ENCODE results near the gene RFFL. TPM values are rescaled to one million over a fixed set of nuclear protein-coding genes. Genes with fewer than 3 reads are reported as not detected.

Gene RFFL
- total RNA-seq, 6 donors from 2014 or later: 17.6 to 30.8 (median 25.3) TPM

DNA sequence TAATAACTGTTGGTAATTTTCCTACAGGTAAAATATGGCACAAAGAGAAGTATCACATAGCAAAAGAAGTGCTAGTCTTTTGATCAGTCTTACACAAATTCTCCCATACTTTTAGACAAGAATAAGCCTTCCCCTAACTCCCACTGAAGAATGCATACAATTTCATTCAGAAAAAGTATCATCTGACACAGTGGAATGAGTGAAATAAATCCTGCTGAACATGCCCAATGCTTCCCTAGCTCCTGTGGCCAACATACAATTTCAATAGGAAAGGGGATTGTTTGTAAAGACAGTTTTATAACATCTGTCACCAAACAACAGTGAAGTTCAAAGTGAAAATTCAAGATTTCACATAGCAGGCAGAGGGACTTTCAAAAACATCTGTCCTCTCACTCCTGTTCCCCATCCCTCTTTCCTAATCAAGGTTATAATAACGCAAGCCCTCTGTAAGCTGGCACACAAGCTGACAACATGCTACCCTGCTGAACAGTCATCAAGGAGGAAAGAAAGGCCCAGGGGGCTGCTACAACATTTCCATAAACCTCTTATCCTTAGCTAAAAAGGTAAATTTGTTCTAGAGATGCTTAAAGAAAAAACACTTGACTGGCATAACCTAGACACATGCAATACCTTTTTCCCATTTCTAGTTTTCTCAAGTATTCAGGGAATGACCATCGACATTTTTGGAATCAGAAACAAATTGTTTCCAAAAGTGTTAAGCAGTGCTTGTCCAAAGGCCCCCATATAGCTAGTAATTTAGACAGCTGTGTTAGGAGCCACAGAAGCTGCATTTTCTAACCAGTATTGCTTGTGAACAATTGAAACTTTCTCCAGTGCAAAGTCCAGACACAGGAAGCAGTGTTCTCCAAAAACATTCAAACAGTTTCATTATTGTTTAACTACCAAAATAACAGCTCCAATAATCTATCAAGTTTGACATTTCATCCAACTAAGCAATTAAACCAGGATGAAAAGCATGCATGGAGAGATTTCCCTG, 11.5 kb upstream of the RFFL start:
- DNase-seq: no peak
- TF ChIP-seq, protein P1, sequence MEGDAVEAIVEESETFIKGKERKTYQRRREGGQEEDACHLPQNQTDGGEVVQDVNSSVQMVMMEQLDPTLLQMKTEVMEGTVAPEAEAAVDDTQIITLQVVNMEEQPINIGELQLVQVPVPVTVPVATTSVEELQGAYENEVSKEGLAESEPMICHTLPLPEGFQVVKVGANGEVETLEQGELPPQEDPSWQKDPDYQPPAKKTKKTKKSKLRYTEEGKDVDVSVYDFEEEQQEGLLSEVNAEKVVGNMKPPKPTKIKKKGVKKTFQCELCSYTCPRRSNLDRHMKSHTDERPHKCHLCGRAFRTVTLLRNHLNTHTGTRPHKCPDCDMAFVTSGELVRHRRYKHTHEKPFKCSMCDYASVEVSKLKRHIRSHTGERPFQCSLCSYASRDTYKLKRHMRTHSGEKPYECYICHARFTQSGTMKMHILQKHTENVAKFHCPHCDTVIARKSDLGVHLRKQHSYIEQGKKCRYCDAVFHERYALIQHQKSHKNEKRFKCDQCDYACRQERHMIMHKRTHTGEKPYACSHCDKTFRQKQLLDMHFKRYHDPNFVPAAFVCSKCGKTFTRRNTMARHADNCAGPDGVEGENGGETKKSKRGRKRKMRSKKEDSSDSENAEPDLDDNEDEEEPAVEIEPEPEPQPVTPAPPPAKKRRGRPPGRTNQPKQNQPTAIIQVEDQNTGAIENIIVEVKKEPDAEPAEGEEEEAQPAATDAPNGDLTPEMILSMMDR (IDR thresholded peaks at IDR 0.05): no peak
- Histone ChIP-seq H3K27me3 (no peaks in the 10 kb centered on the region), H3K4me1 (peaks cover 0 to 17% (median 9%) of the 10 kb centered on the region in 4 donors), H3K27ac (peak overlapping the region in 1 of 4 donors; percentile 11), H3K9me3 (no peaks in the 10 kb centered on the region), H3K36me3 (no peaks in the 10 kb centered on the region), H3K4me3 (no peak overlapping the region)
- ATAC-seq (ENCODE audit: low FRiP score in 2 of 2): no peak
- WGBS, 2 donors: 58 to 65% methylated on average over 2 of the region's 2 CpGs

DNA sequence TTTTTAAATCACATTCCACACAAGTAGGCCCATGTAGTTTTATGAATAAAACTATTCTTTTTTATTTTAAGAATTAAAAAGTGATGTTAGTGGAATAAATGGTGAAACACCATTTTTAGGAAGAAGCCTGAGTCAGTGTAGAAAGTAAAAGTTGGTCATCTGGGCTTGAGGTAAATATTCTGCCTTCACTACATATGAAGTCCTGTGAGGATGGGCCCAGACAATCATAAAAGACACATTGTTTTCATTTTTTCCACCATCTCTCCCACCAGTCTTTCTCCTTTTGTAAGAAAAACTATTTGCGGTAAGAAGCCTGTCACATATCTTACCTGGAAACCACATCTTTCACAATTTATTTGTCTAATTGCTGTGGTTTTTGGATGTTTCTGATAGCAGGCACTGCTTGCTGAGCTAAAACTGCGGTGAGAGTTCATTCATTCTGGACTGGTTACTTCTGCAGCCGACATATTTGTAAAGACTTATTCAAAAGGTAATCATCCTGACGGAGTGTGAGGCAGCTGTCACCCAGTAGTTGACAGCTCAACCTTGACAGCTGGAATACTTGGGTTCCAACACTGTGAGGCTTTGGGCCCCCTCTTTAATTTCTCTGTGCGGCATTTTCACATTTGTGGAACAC, 10.6 kb upstream of the RFFL start:
- no peak for DNase-seq
- H3K27me3 ChIP-seq: no peaks in the 10 kb centered on the region
- ATAC-seq (ENCODE audit: low FRiP score in 2 of 2): no peak
- H3K27ac ChIP-seq: no peak overlapping the region
- no peaks in the 10 kb centered on the region for H3K9me3 ChIP-seq
- peaks cover 0 to 23% (median 9%) of the 10 kb centered on the region in 4 donors for H3K4me1 ChIP-seq
- no peak overlapping the region for H3K4me3 ChIP-seq
- H3K36me3 ChIP-seq: peaks cover 0 to 3% (median 0%) of the 10 kb centered on the region in 4 donors
- 75 to 86% methylated on average over 5 of the region's 5 CpGs for WGBS, 2 donors
- TF ChIP-seq POLR2AphosphoS5 (IDR thresholded peaks at IDR 0.05) (no peak), POLR2A (IDR thresholded peaks at IDR 0.05) (no peak)

DNA sequence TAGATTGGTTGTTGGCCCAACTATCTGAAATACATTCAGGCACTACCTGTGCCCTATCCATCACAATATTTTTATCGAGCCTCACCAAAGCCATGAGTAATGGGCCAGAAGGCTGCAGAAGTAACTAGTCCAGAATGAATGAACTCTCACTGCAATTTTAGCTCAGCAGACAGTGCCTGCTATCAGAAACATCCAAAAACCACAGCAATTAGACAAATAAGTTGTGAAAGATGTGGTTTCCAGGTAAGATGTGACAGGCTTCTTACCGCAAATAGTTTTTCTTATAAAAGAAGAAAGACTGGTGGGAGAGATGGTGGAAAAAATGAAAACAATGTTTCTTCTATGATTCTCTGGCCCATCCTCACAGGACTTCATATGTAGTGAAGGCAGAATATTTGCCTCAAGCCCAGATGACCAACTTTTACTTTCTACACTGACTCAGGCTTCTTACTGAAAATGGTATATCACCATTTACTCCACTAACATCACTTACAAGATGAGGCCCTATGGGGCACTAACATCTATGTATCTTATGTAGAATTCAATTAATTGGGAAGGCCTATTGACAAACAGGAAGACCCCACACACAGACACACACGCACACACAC, 9.8 kb upstream of the RFFL start:
- ATAC-seq (ENCODE audit: low FRiP score in 2 of 2): no peak
- 77 to 80% methylated on average over 3 of the region's 3 CpGs for WGBS, 2 donors

DNA sequence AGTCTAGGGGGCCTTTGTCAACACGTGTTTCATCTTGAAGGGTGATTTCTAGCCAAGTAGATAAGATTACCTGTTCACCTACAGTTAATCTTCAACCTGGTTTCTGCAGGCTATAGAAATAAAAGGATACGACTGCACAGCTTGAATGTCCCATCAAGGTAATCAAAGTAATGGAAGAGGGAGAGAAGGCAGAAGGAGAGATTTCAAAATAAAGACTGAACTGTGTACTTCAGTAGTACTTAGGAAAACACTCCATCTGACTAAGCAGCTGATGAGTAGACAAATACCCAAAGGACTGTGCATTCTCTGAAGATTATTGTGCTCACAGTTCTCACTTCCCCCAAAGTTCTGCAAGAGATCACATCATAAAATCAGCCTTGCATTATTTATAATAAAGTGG, 5.8 kb upstream of the RFFL start:
- ATAC-seq (ENCODE audit: low FRiP score in 2 of 2): no peak
- Histone ChIP-seq H3K27ac (no peak overlapping the region), H3K27me3 (no peaks in the 10 kb centered on the region), H3K36me3 (peaks cover 0 to 6% (median 0%) of the 10 kb centered on the region in 4 donors), H3K4me1 (peaks cover 0 to 25% (median 6%) of the 10 kb centered on the region in 4 donors), H3K9me3 (no peaks in the 10 kb centered on the region), H3K4me3 (no peak overlapping the region)
- no peak for TF ChIP-seq POLR2A (IDR thresholded peaks at IDR 0.05)
- TF ChIP-seq EP300 (IDR thresholded peaks at IDR 0.05): no peak
- no peak for TF ChIP-seq POLR2AphosphoS5 (IDR thresholded peaks at IDR 0.05)
- TF ChIP-seq, protein P1 (IDR thresholded peaks at IDR 0.05): no peak
- no peak for DNase-seq
- WGBS, 2 donors: 60 to 67% methylated on average over 2 of the region's 2 CpGs

More for the DNA sequence above, 9.8 kb upstream of the RFFL start:
- no peak for DNase-seq
- Histone ChIP-seq H3K4me3 (no peak overlapping the region), H3K27ac (peak overlapping the region in 1 of 4 donors; percentile 10), H3K27me3 (no peaks in the 10 kb centered on the region), H3K4me1 (peaks cover 0 to 31% (median 9%) of the 10 kb centered on the region in 4 donors), H3K9me3 (no peaks in the 10 kb centered on the region), H3K36me3 (peaks cover 0 to 6% (median 0%) of the 10 kb centered on the region in 4 donors)
- TF ChIP-seq POLR2AphosphoS5 (IDR thresholded peaks at IDR 0.05) (no peak), EP300 (IDR thresholded peaks at IDR 0.05) (no peak), POLR2A (IDR thresholded peaks at IDR 0.05) (no peak)
- TF ChIP-seq, protein P1 (IDR thresholded peaks at IDR 0.05): no peak

DNA sequence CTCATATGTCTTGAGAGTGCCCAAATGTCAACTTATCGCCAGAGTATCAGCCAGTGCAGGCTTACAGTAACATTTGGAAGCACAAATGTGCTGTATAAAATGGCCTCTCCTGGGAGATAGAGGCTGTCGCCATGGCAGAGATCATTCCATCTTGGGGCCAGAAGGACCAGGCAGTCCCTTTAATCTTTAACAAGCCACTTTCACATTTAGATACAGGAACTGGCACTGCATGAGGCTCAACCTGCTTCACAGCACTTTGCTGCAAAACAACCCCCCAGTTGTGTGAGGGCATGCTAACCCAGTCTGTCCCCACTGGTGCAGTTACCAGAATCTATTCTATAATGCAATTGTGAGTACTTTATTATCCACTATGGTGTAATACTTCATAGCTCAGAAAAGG, 4.7 kb upstream of the RFFL start:
- Histone ChIP-seq H3K9me3 (no peaks in the 10 kb centered on the region), H3K4me3 (no peak overlapping the region), H3K36me3 (peaks cover 0 to 6% (median 0%) of the 10 kb centered on the region in 4 donors), H3K4me1 (peaks cover 6 to 29% (median 11%) of the 10 kb centered on the region in 4 donors), H3K27ac (no peak overlapping the region), H3K27me3 (no peaks in the 10 kb centered on the region)
- ATAC-seq (ENCODE audit: low FRiP score in 2 of 2): no peak
- WGBS, 2 donors: 97 to 100% methylated on average over 2 of the region's 2 CpGs
- DNase-seq: no peak
- TF ChIP-seq EP300 (IDR thresholded peaks at IDR 0.05): no peak
